ENCODE measurements around the gene ACOT4.
"Not testable (repeated sequence)": the region's sequence is repeated elsewhere in the genome, so short reads cannot be mapped to it uniquely, and the experiment has no call there.

Gene ACOT4

GRCh38 chr14:73591690-73592449, at the start of gene ACOT4:
Gene ACOT4 (plus strand): TSS chr14:73591873. CDS start chr14:73591960, 87 bp downstream.
- Histone ChIP-seq H3K36me3 (ENCODE audit: control insufficient read depth, insufficient read depth, low read length) (no peaks in the 10 kb centered on the region), H3K27me3 (replicated peaks; ENCODE audit: control insufficient read depth, insufficient read depth, low read length) (no peaks in the 10 kb centered on the region), H3K4me3 (replicated peaks; ENCODE audit: low read depth, low read length) (peak within 1 kb of the TSS; percentile 74)
- peak; percentile 10 for TF ChIP-seq CTCF (IDR thresholded peaks at IDR 0.05; ENCODE audit: insufficient read depth, low read length, poor library complexity, severe bottlenecking)
- peak; percentile 66 for DNase-seq (ENCODE audit: extremely low read depth, insufficient read length)

GRCh38 chr14:73542961-73543360, 48.7 kb upstream of the ACOT4 start:
- not testable (repeated sequence) for H3K27me3 ChIP-seq (replicated peaks; ENCODE audit: control insufficient read depth, insufficient read depth, low read length); H3K36me3 ChIP-seq (ENCODE audit: control insufficient read depth, insufficient read depth, low read length); DNase-seq (ENCODE audit: extremely low read depth, insufficient read length); H3K4me3 ChIP-seq (replicated peaks; ENCODE audit: low read depth, low read length)

- not testable (repeated sequence) for H3K27me3 ChIP-seq (replicated peaks; ENCODE audit: control insufficient read depth, insufficient read depth, low read length); DNase-seq (ENCODE audit: extremely low read depth, insufficient read length); H3K36me3 ChIP-seq (ENCODE audit: control insufficient read depth, insufficient read depth, low read length); H3K4me3 ChIP-seq (replicated peaks; ENCODE audit: low read depth, low read length)
Measured at GRCh38 chr14:73545353-73545752, 46.3 kb upstream of the ACOT4 start.

GRCh38 chr14:73549097-73549496, 42.6 kb upstream of the ACOT4 start:
- H3K36me3 ChIP-seq (ENCODE audit: control insufficient read depth, insufficient read depth, low read length); H3K27me3 ChIP-seq (replicated peaks; ENCODE audit: control insufficient read depth, insufficient read depth, low read length); H3K4me3 ChIP-seq (replicated peaks; ENCODE audit: low read depth, low read length); DNase-seq (ENCODE audit: extremely low read depth, insufficient read length): not testable (repeated sequence)

GRCh38 chr14:73549889-73550524, 41.7 kb upstream of the ACOT4 start:
- not testable (repeated sequence) for DNase-seq (ENCODE audit: extremely low read depth, insufficient read length); H3K27me3 ChIP-seq (replicated peaks; ENCODE audit: control insufficient read depth, insufficient read depth, low read length); H3K4me3 ChIP-seq (replicated peaks; ENCODE audit: low read depth, low read length); H3K36me3 ChIP-seq (ENCODE audit: control insufficient read depth, insufficient read depth, low read length)

- H3K4me3 ChIP-seq (replicated peaks; ENCODE audit: low read depth, low read length): no peak overlapping the region
- TF ChIP-seq CTCF (IDR thresholded peaks at IDR 0.05; ENCODE audit: insufficient read depth, low read length, poor library complexity, severe bottlenecking): no peak
- no peak for DNase-seq (ENCODE audit: extremely low read depth, insufficient read length)
- H3K36me3 ChIP-seq (ENCODE audit: control insufficient read depth, insufficient read depth, low read length): no peaks in the 10 kb centered on the region
- no peaks in the 10 kb centered on the region for H3K27me3 ChIP-seq (replicated peaks; ENCODE audit: control insufficient read depth, insufficient read depth, low read length)
Measured at GRCh38 chr14:73553845-73554244, 37.8 kb upstream of the ACOT4 start.

- not testable (repeated sequence) for H3K36me3 ChIP-seq (ENCODE audit: control insufficient read depth, insufficient read depth, low read length); DNase-seq (ENCODE audit: extremely low read depth, insufficient read length); H3K4me3 ChIP-seq (replicated peaks; ENCODE audit: low read depth, low read length); H3K27me3 ChIP-seq (replicated peaks; ENCODE audit: control insufficient read depth, insufficient read depth, low read length)
Measured at GRCh38 chr14:73557201-73557600, 34.5 kb upstream of the ACOT4 start.

GRCh38 chr14:73558238-73558637, 33.4 kb upstream of the ACOT4 start:
- not testable (repeated sequence) for H3K36me3 ChIP-seq (ENCODE audit: control insufficient read depth, insufficient read depth, low read length); DNase-seq (ENCODE audit: extremely low read depth, insufficient read length); H3K27me3 ChIP-seq (replicated peaks; ENCODE audit: control insufficient read depth, insufficient read depth, low read length); H3K4me3 ChIP-seq (replicated peaks; ENCODE audit: low read depth, low read length)

GRCh38 chr14:73562256-73562655, 29.4 kb upstream of the ACOT4 start:
- H3K27me3 ChIP-seq (replicated peaks; ENCODE audit: control insufficient read depth, insufficient read depth, low read length); H3K4me3 ChIP-seq (replicated peaks; ENCODE audit: low read depth, low read length); H3K36me3 ChIP-seq (ENCODE audit: control insufficient read depth, insufficient read depth, low read length); DNase-seq (ENCODE audit: extremely low read depth, insufficient read length): not testable (repeated sequence)

GRCh38 chr14:73562696-73563095, 29.0 kb upstream of the ACOT4 start:
- not testable (repeated sequence) for DNase-seq (ENCODE audit: extremely low read depth, insufficient read length); H3K36me3 ChIP-seq (ENCODE audit: control insufficient read depth, insufficient read depth, low read length); H3K27me3 ChIP-seq (replicated peaks; ENCODE audit: control insufficient read depth, insufficient read depth, low read length); H3K4me3 ChIP-seq (replicated peaks; ENCODE audit: low read depth, low read length)

- not testable (repeated sequence) for H3K27me3 ChIP-seq (replicated peaks; ENCODE audit: control insufficient read depth, insufficient read depth, low read length); H3K36me3 ChIP-seq (ENCODE audit: control insufficient read depth, insufficient read depth, low read length); DNase-seq (ENCODE audit: extremely low read depth, insufficient read length); H3K4me3 ChIP-seq (replicated peaks; ENCODE audit: low read depth, low read length)
Measured at GRCh38 chr14:73566431-73566830, 25.2 kb upstream of the ACOT4 start.

- not testable (repeated sequence) for H3K4me3 ChIP-seq (replicated peaks; ENCODE audit: low read depth, low read length); DNase-seq (ENCODE audit: extremely low read depth, insufficient read length); H3K36me3 ChIP-seq (ENCODE audit: control insufficient read depth, insufficient read depth, low read length); H3K27me3 ChIP-seq (replicated peaks; ENCODE audit: control insufficient read depth, insufficient read depth, low read length)
Measured at GRCh38 chr14:73566935-73567334, 24.7 kb upstream of the ACOT4 start.
